Mucosa of stomach (tissue), 1 donor: ENCODE data around the gene TRMT5.

Experiments
- H3K27me3 ChIP-seq: one replicate; pipeline ENCODE4 v1.7.0; 2013; ENCODE audit warnings: mild to moderate bottlenecking, low read length; ENCODE audit not compliant: control insufficient read depth, insufficient read depth
- H3K36me3 ChIP-seq: one replicate; pipeline ENCODE4 v1.7.0; 2013; ENCODE audit warnings: low read length; ENCODE audit not compliant: control insufficient read depth, insufficient read depth
- H3K4me1 ChIP-seq: one replicate; pipeline ENCODE4 v1.7.0; 2013; ENCODE audit warnings: mild to moderate bottlenecking, low read length; ENCODE audit not compliant: control insufficient read depth, insufficient read depth
- H3K4me3 ChIP-seq: one replicate; pipeline ENCODE4 v1.7.0; 2013; ENCODE audit warnings: low read length
- H3K9ac ChIP-seq: one replicate; pipeline ENCODE4 v1.7.0; 2013; ENCODE audit warnings: mild to moderate bottlenecking, low read length, moderate library complexity
- H3K9me3 ChIP-seq: one replicate; pipeline ENCODE4 v1.7.0; 2013; ENCODE audit warnings: mild to moderate bottlenecking, low read length, moderate library complexity; ENCODE audit not compliant: control insufficient read depth
- donor health status: Pancreatic carcinoma.

Gene TRMT5, protein sequence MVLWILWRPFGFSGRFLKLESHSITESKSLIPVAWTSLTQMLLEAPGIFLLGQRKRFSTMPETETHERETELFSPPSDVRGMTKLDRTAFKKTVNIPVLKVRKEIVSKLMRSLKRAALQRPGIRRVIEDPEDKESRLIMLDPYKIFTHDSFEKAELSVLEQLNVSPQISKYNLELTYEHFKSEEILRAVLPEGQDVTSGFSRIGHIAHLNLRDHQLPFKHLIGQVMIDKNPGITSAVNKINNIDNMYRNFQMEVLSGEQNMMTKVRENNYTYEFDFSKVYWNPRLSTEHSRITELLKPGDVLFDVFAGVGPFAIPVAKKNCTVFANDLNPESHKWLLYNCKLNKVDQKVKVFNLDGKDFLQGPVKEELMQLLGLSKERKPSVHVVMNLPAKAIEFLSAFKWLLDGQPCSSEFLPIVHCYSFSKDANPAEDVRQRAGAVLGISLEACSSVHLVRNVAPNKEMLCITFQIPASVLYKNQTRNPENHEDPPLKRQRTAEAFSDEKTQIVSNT

GRCh38 chr14:60980811-60981632, at the start of gene TRMT5, which contains the start of gene SLC38A6:
TSS of gene TRMT5 (minus strand) at chr14:60981079. CDS start at chr14:60980973, 106 bp downstream.
TSS of gene SLC38A6 (plus strand) at chr14:60981245. CDS start at chr14:60981278, 33 bp downstream.
- Histone ChIP-seq H3K9ac (peak within 1 kb of the TSS; percentile 72), H3K4me3 (peak within 1 kb of the TSS; percentile 56), H3K27me3 (no peaks in the 10 kb centered on the region), H3K36me3 (no peaks in the 10 kb centered on the region), H3K4me1 (peaks cover 9% of the 10 kb centered on the region), H3K9me3 (no peaks in the 10 kb centered on the region)

GRCh38 chr14:61026526-61026925, 45.6 kb upstream of the TRMT5 start:
- H3K4me1 ChIP-seq = no peaks in the 10 kb centered on the region
- H3K9ac ChIP-seq = no peak overlapping the region
- no peaks in the 10 kb centered on the region for H3K9me3 ChIP-seq
- H3K36me3 ChIP-seq = no peaks in the 10 kb centered on the region
- H3K27me3 ChIP-seq = no peaks in the 10 kb centered on the region
- H3K4me3 ChIP-seq = no peak overlapping the region

GRCh38 chr14:61025251-61026223, 44.7 kb upstream of the TRMT5 start:
- H3K4me3 ChIP-seq = no peak overlapping the region

GRCh38 chr14:61019537-61019936, 38.7 kb upstream of the TRMT5 start:
- Histone ChIP-seq H3K36me3 (no peaks in the 10 kb centered on the region), H3K4me3 (no peak overlapping the region), H3K9ac (no peak overlapping the region), H3K9me3 (no peaks in the 10 kb centered on the region), H3K4me1 (no peaks in the 10 kb centered on the region), H3K27me3 (no peaks in the 10 kb centered on the region)

More at GRCh38 chr14:61025251-61026223, 44.7 kb upstream of the TRMT5 start:
- Histone ChIP-seq H3K4me1 (no peaks in the 10 kb centered on the region), H3K27me3 (no peaks in the 10 kb centered on the region), H3K9me3 (no peaks in the 10 kb centered on the region), H3K36me3 (no peaks in the 10 kb centered on the region), H3K9ac (no peak overlapping the region)

- Histone ChIP-seq H3K4me3 (no peak overlapping the region), H3K27me3 (no peaks in the 10 kb centered on the region), H3K36me3 (no peaks in the 10 kb centered on the region), H3K4me1 (no peaks in the 10 kb centered on the region), H3K9ac (no peak overlapping the region), H3K9me3 (no peaks in the 10 kb centered on the region)
Measured at GRCh38 chr14:61003571-61003970, 22.7 kb upstream of the TRMT5 start.

- Histone ChIP-seq H3K4me3 (no peak overlapping the region), H3K36me3 (no peaks in the 10 kb centered on the region), H3K9ac (no peak overlapping the region), H3K27me3 (no peaks in the 10 kb centered on the region), H3K4me1 (no peaks in the 10 kb centered on the region), H3K9me3 (no peaks in the 10 kb centered on the region)
Measured at GRCh38 chr14:60999536-60999935, 18.7 kb upstream of the TRMT5 start.

DNA sequence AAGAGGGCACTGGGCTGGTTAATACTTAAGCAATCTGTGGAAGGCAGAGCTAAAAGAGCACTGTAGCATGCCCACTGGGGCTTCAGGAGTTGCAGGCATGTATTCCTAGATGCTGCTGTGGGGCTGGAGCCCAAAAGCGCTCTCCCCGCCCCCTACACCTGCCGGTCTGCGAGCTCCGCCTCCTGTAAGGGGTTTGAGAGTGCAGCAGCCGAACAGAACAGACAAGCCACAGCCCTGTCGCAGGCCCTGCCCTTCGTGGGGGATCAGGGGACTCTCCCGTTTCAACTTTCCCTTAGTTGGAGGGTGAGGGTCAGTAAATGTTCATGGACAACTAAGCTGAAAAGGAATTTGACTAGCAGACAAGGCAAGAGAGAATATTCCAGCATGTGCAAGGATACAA, 17.7 kb upstream of the TRMT5 start:
- H3K9ac ChIP-seq = no peak overlapping the region
- H3K36me3 ChIP-seq = no peaks in the 10 kb centered on the region
- H3K9me3 ChIP-seq = no peaks in the 10 kb centered on the region
- H3K27me3 ChIP-seq = no peaks in the 10 kb centered on the region
- no peak overlapping the region for H3K4me3 ChIP-seq
- no peaks in the 10 kb centered on the region for H3K4me1 ChIP-seq

DNA sequence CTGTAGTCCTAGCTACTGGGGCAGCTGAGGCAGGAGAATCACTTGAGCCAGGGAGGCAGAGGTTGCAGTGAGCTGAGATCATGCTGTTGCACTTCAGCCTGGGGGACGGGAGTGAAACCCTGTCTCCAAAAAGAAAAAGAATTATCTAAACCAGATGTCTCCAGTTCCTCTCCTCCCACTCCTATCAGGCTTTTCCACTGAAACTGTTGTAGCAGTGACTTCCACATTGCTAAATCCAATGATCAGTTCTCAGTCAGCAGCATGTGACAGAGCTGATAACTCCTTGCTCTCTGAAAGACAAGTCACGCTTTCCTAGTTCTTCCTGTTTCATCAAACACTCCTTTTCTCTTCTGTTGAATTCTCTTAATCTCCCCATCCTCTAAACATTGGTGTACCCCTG, 8.7 kb upstream of the TRMT5 start:
- Histone ChIP-seq H3K27me3 (no peaks in the 10 kb centered on the region), H3K4me1 (no peaks in the 10 kb centered on the region), H3K9me3 (no peaks in the 10 kb centered on the region), H3K9ac (no peak overlapping the region), H3K4me3 (no peak overlapping the region), H3K36me3 (no peaks in the 10 kb centered on the region)

DNA sequence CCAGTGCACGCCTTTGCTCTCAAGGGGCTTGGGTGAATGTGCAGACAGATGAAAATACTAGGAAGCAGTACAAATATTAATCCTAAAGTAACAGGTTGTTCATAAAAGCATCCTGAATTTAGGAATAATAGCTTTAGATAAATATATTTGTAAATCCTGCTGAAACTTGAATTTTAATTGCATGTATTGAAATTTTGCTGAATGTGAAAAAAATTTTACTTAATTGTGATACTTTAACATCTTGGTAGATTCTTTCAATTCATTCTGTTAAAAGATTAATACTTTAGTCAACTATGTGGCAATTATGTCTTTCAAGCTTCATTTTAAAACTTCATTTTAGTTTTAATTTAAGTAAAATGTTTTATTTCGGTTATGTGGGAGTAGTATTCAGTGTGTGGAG, 5.6 kb upstream of the TRMT5 start:
- H3K27me3 ChIP-seq = no peaks in the 10 kb centered on the region
- no peak overlapping the region for H3K4me3 ChIP-seq
- no peaks in the 10 kb centered on the region for H3K9me3 ChIP-seq
- peaks cover 5% of the 10 kb centered on the region for H3K4me1 ChIP-seq
- H3K36me3 ChIP-seq = no peaks in the 10 kb centered on the region
- H3K9ac ChIP-seq = no peak overlapping the region

GRCh38 chr14:60984196-60984595, 3.3 kb upstream of the TRMT5 start:
- H3K4me3 ChIP-seq = no peak overlapping the region
- peaks cover 9% of the 10 kb centered on the region for H3K4me1 ChIP-seq
- H3K36me3 ChIP-seq = no peaks in the 10 kb centered on the region
- no peaks in the 10 kb centered on the region for H3K27me3 ChIP-seq
- no peaks in the 10 kb centered on the region for H3K9me3 ChIP-seq
- H3K9ac ChIP-seq = no peak overlapping the region

DNA sequence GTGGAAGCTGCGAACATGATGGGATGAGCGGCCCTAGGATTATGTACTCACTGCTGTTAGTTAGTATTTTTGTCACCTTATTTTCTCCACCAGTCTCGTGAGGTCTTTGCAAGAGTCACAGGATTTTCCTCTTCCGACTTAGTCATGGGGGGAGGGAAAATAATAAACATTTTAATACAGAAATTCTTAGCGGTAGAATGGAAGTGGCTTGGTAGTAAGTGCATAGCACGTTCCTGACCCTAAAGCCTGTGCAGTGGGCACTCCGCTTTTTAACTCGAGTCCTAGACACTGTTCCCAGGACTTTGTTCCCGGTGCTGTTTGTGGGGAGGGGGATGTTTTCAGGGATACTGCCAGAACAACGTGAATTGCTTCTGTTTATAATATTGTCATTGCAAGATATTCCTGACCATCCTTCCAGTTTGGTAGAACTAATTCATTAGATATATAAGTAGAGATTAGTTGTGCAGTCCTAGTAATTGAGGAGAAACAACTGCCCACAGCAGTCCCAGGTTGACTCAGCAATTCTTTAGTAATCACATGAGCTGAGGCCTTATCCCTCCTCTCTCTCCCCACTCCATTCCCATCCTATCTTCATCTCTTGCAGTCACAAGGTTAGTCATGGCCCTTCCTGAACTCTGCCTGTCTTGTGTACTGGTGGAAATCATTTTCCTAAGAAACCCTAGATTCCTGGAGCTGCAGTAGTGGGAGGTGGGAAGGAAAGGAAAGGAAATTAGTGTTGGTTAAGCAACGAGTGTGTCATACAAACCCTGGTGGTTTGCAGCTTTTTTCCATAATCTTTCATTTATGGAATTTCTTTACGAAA, 965 bp upstream of the TRMT5 start:
- Histone ChIP-seq H3K4me3 (peak overlapping the region; percentile 56), H3K27me3 (no peaks in the 10 kb centered on the region), H3K36me3 (no peaks in the 10 kb centered on the region), H3K9me3 (no peaks in the 10 kb centered on the region), H3K9ac (peak overlapping the region; percentile 72), H3K4me1 (peaks cover 9% of the 10 kb centered on the region)
